HUES6 (cell line): ENCODE results near the gene MAPKAP1.
"Not testable (repeated sequence)": the region's sequence is repeated elsewhere in the genome, so short reads cannot be mapped to it uniquely, and the experiment has no call there.

Experiments
- H3K27ac ChIP-seq: 2 replicates; pipeline ENCODE4 v1.7.0; 2013; ENCODE audit warnings: low read depth, mild to moderate bottlenecking, low read length, inconsistent platforms
- H3K27me3 ChIP-seq: 2 replicates; pipeline ENCODE4 v1.6.1; 2013; ENCODE audit warnings: low read length; ENCODE audit not compliant: control insufficient read depth, insufficient read depth
- H3K36me3 ChIP-seq: 2 replicates; pipeline ENCODE4 v1.6.1; 2013; ENCODE audit warnings: low read length; ENCODE audit not compliant: control insufficient read depth, insufficient read depth
- H3K4me1 ChIP-seq: 2 replicates; pipeline ENCODE4 v1.6.1; 2013; ENCODE audit warnings: low read length; ENCODE audit not compliant: control insufficient read depth, insufficient read depth
- H3K4me3 ChIP-seq: 2 replicates; pipeline ENCODE4 v1.5.1; 2013; ENCODE audit warnings: low read depth, low read length
- H3K9ac ChIP-seq: one replicate; pipeline ENCODE4 v1.6.1; 2013; ENCODE audit warnings: mild to moderate bottlenecking, low read length
- H3K9me3 ChIP-seq: 2 replicates; pipeline ENCODE4 v1.6.1; 2013; ENCODE audit warnings: low read depth, low read length; ENCODE audit not compliant: control insufficient read depth, insufficient read depth

The MAPKAP1 gene

GRCh38 chr9:125580701-125581286 lies 126.2 kb downstream of the MAPKAP1 start:
- Histone ChIP-seq H3K9me3 (peaks cover 17% of the 10 kb centered on the region), H3K9ac (no peak overlapping the region), H3K4me3 (no peak overlapping the region), H3K27ac (no peak overlapping the region), H3K27me3 (no peaks in the 10 kb centered on the region), H3K4me1 (no peaks in the 10 kb centered on the region), H3K36me3 (peaks cover 18% of the 10 kb centered on the region)

GRCh38 chr9:125579030-125579932 lies 127.7 kb downstream of the MAPKAP1 start:
- Histone ChIP-seq H3K27ac (no peak overlapping the region), H3K9ac (no peak overlapping the region), H3K4me3 (no peak overlapping the region), H3K4me1 (no peaks in the 10 kb centered on the region), H3K9me3 (peaks cover 32% of the 10 kb centered on the region), H3K36me3 (peaks cover 22% of the 10 kb centered on the region), H3K27me3 (no peaks in the 10 kb centered on the region)

DNA sequence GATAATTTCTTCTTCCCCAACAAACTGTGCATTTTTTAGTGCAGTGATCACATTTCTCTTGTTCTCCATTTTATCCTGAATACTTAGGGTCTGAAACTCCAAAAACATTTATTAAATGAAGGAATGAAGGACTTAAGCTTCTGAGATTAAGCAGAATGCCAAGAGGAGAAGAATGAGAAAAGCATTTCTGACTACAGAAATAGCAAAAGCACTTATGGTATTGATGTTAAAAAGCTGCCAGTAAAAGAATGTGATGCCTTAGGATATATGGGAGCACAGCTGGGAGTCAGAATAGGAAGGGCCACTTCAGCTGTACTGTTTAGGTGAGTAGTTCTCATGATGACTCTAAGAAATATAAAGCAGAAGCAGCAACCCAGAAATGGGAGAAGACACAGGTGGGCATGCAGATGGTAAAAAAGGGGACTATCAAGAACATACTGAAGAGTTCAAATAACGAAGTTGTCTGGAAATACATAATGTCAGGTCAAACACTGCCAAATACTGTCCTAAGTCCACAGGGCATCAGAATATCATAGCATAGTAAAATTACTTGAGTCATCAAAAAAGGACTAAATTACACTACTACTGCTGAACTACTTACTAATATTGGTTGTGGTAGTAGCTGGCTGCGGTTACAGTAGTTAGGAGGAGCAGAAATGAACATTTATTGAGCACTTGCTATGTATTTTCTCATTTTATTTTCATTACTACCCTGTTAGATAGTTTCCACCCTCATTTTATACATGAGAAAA lies 132.7 kb downstream of the MAPKAP1 start:
- Histone ChIP-seq H3K36me3 (peaks cover 11% of the 10 kb centered on the region), H3K27ac (no peak overlapping the region), H3K9ac (no peak overlapping the region), H3K9me3 (peaks cover 64% of the 10 kb centered on the region), H3K4me3 (no peak overlapping the region), H3K4me1 (no peaks in the 10 kb centered on the region), H3K27me3 (no peaks in the 10 kb centered on the region)

GRCh38 chr9:125572461-125572860 lies 134.5 kb downstream of the MAPKAP1 start:
- Histone ChIP-seq H3K36me3 (peaks cover 11% of the 10 kb centered on the region), H3K9me3 (peaks cover 57% of the 10 kb centered on the region)
- H3K27ac ChIP-seq, H3K4me3 ChIP-seq, H3K4me1 ChIP-seq, H3K27me3 ChIP-seq, H3K9ac ChIP-seq: not testable (repeated sequence)

GRCh38 chr9:125571824-125572223 lies 135.2 kb downstream of the MAPKAP1 start:
- not testable (repeated sequence) for H3K4me3 ChIP-seq, H3K27ac ChIP-seq, H3K9ac ChIP-seq, H3K4me1 ChIP-seq, H3K27me3 ChIP-seq
- peaks cover 11% of the 10 kb centered on the region for H3K36me3 ChIP-seq
- peaks cover 57% of the 10 kb centered on the region for H3K9me3 ChIP-seq

GRCh38 chr9:125570246-125570645 lies 136.8 kb downstream of the MAPKAP1 start:
- Histone ChIP-seq H3K9me3 (peaks cover 46% of the 10 kb centered on the region), H3K36me3 (peaks cover 3% of the 10 kb centered on the region), H3K4me3 (no peak overlapping the region), H3K27ac (no peak overlapping the region), H3K27me3 (no peaks in the 10 kb centered on the region), H3K4me1 (no peaks in the 10 kb centered on the region), H3K9ac (no peak overlapping the region)

- H3K27me3 ChIP-seq = no peaks in the 10 kb centered on the region
- H3K9me3 ChIP-seq = peaks cover 29% of the 10 kb centered on the region
- H3K9ac ChIP-seq = no peak overlapping the region
- 0 out of 2 replicates have a peak, but pooled peaks cover 2% of the 10 kb centered on the region for H3K4me1 ChIP-seq
- no peaks in the 10 kb centered on the region; the same call in 1 of the 2 replicates for H3K36me3 ChIP-seq
- no peak overlapping the region for H3K4me3 ChIP-seq
- H3K27ac ChIP-seq = no peak overlapping the region
These were observed 138.4 kb downstream of the MAPKAP1 start for GRCh38 chr9:125568621-125569020.

DNA sequence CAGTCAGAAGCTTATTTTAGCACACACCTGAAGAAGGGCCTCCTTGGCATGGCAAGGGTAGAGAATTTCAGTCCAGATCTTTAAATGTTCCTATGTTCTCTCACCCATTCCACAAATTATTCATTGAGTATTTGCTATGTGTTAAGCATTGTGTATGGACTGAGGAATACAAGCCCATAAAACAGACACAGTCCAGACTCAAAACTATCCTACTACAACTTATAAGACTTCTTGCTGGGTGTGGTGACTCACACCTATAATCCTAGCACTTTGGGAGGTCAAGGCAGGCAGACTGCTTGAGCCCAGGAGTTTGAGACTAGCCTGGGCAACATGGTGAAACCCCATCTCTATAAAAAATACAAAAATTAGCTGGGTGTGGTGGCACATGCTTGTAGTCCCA lies 141.0 kb downstream of the MAPKAP1 start:
- H3K4me3 ChIP-seq, H3K9ac ChIP-seq, H3K27me3 ChIP-seq, H3K4me1 ChIP-seq, H3K36me3 ChIP-seq, H3K27ac ChIP-seq, H3K9me3 ChIP-seq: not testable (repeated sequence)

GRCh38 chr9:125565126-125565525 lies 141.9 kb downstream of the MAPKAP1 start:
- 0 out of 2 replicates have a peak, but pooled peaks cover 2% of the 10 kb centered on the region for H3K4me1 ChIP-seq
- no peaks in the 10 kb centered on the region for H3K27me3 ChIP-seq
- H3K36me3 ChIP-seq = no peaks in the 10 kb centered on the region; the same call in 1 of the 2 replicates
- H3K4me3 ChIP-seq = no peak overlapping the region
- peaks cover 2% of the 10 kb centered on the region; the same call in 1 of the 2 replicates for H3K9me3 ChIP-seq
- no peak overlapping the region for H3K27ac ChIP-seq
- no peak overlapping the region for H3K9ac ChIP-seq

DNA sequence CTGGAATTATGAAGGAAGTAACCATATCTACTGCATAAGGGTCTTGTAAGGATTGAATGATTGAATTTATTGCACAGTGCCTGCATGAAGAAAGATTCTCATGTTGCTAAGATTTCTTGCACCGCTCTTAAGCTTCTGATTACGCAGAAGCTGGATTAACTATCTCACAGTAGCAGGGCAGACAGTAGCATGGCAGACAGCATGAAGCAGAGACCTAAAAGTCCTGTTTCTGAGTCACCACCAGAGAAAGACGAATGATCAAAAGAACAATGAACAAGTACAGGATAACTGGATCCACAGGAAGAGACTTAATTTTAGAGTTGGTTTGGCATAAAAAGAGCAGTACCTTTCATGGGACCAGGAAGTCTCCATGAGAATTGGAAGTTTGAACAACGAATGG lies 142.4 kb downstream of the MAPKAP1 start:
- H3K9ac ChIP-seq = no peak overlapping the region
- H3K4me3 ChIP-seq = no peak overlapping the region
- 0 out of 2 replicates have a peak, but pooled peaks cover 2% of the 10 kb centered on the region for H3K4me1 ChIP-seq
- H3K9me3 ChIP-seq = no peaks in the 10 kb centered on the region
- H3K27me3 ChIP-seq = no peaks in the 10 kb centered on the region
- no peak overlapping the region for H3K27ac ChIP-seq
- no peaks in the 10 kb centered on the region; the same call in none of the 2 replicates for H3K36me3 ChIP-seq
